Lung (tissue), 12 donors: ENCODE results near the gene LHX2. TPM values are rescaled to one million over a fixed set of nuclear protein-coding genes. Genes with fewer than 3 reads are reported as not detected.

Source experiments
- ATAC-seq: fragments of 200-7000 bp; cut with Tn5 transposase; one replicate; pipeline ENCODE4 v1.9.1; 2020; ENCODE audit warnings: moderate number of reproducible peaks; ENCODE audit not compliant: insufficient read depth, low FRiP score
- DNase-seq, 3 donors: peaks; one replicate each; pipeline ENCODE4 v3.0.0-alpha.2; 2013 to 2017
- H3K27ac ChIP-seq, 2 donors: one replicate each; pipeline ENCODE4 v1.5.1; 2013; ENCODE audit warnings: mild to moderate bottlenecking in 2 of 2, moderate library complexity in 2 of 2, control low read depth in 1 of 2, inconsistent platforms in 1 of 2, low read depth in 1 of 2, low read length in 1 of 2
- H3K27me3 ChIP-seq, 3 donors: one replicate each; pipeline ENCODE4 v1.5.1; 2013; ENCODE audit warnings: low read length in 2 of 3; ENCODE audit not compliant: control insufficient read depth in 3 of 3, insufficient read depth in 3 of 3
- H3K36me3 ChIP-seq, 4 donors: one replicate each; pipeline ENCODE4 v1.5.1; 2013; ENCODE audit warnings: low read length in 4 of 4, mild to moderate bottlenecking in 1 of 4, moderate library complexity in 1 of 4; ENCODE audit not compliant: control insufficient read depth in 4 of 4, insufficient read depth in 4 of 4
- H3K4me1 ChIP-seq, 5 donors: one replicate each; pipeline ENCODE4 v1.5.1; 2013; ENCODE audit warnings: low read length in 5 of 5, mild to moderate bottlenecking in 2 of 5, moderate library complexity in 1 of 5; ENCODE audit not compliant: control insufficient read depth in 5 of 5, insufficient read depth in 5 of 5
- H3K4me3 ChIP-seq: one replicate; pipeline ENCODE4 v1.5.1; 2013; ENCODE audit warnings: mild to moderate bottlenecking, control low read depth, moderate library complexity
- H3K9ac ChIP-seq, 2 donors: one replicate each; pipeline ENCODE4 v1.5.1; 2013; ENCODE audit warnings: low read length in 2 of 2, control low read depth in 1 of 2; ENCODE audit not compliant: insufficient read depth in 1 of 2
- H3K9me3 ChIP-seq, 4 donors: one replicate each; pipeline ENCODE4 v1.5.1; 2013; ENCODE audit warnings: low read length in 3 of 4, mild to moderate bottlenecking in 1 of 4, moderate library complexity in 1 of 4; ENCODE audit not compliant: control insufficient read depth in 4 of 4, insufficient read depth in 3 of 4
- WGBS, 2 donors: extraction: QIAGEN DNeasy Blood & Tissue Kit; methylation state at CpG; one replicate each; pipeline ENCODE4 v1.1.7; 2013; 5-methylcytosine and 5-hydroxymethylcytosine counted together
- polyA plus RNA-seq, 2 donors: library from polyadenylated mRNA; stranded (reverse); fragments of 200-250 nt; gene quantifications; one replicate each; pipeline ENCODE4 v1.2.1, GENCODE V29; 2013
- total RNA-seq, 2 donors: library from RNA; depleted of rRNA in 1 of 2; stranded (reverse); fragments of >200 nt in 1 of 2; gene quantifications; one replicate each; pipeline ENCODE4 v1.2.1, GENCODE V29; 2014 to 2021
- TF ChIP-seq, protein P1 (sequence below): IDR thresholded peaks from 2 replicates; pipeline ENCODE4 v1.5.1; 2012; ENCODE audit warnings: mild to moderate bottlenecking; ENCODE audit errors: control extremely low read depth, extremely low read depth
- donor health status: control.
- donor health status: control.
- donor health status: Bipolar disorder and iron deficiency.
- donor health status: healthy.
- donor health status: DM: yes; HTN: yes; CAD: no.

Gene LHX2
- total and polyA plus RNA-seq, 4 donors: 0.07 to 0.31 TPM; not detected in 2

DNA sequence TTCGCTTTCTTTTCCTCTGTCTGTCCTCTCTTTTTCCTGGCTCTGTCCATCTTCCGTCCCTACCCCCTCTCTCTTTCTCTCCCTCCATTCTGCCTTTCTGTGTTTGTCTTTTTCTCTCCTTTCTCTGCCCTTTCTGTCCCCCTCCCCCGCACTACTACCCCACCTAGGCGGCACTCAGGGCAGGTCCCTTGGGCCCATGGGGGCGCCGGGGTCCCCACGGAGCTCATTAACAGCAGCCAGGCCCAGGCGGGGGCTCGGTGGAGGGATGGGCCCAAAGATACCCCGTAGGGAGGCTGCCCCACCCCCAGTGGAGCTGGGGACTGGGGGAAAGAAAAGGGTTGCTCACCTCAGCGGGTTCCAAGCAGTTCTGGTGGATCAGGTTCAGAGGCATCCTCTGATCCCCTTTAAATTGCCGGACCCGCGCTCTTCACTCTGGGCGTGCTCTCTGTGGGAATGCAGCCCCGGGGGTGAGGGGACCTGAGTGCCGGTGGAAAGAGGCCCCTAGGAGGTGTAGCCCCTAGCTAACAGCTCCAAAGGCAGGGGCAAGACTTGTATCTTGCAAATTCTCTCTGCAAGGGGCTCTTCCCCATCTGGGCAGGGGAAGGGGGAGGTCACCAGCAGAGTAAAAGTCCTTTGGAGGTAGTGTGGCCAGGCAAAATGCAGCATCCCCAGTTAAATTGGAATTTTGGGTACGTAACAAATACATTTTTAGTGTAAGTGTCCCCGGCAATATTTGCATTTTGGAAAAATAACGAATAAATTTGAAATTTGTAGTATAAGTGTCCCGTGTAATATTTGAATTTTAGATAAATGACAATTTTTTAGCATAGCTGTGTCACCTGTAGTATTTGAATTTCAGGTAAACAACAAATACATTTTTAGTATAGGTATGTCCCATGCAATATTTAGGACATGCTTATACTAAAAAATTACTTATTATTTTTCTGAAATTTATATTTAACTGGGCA lies 7.4 kb downstream of the LHX2 start:
- WGBS, 2 donors: 5 to 7% methylated on average over 21 of the region's 21 CpGs
- H3K4me3 ChIP-seq: no peak overlapping the region
- TF ChIP-seq, protein P1, sequence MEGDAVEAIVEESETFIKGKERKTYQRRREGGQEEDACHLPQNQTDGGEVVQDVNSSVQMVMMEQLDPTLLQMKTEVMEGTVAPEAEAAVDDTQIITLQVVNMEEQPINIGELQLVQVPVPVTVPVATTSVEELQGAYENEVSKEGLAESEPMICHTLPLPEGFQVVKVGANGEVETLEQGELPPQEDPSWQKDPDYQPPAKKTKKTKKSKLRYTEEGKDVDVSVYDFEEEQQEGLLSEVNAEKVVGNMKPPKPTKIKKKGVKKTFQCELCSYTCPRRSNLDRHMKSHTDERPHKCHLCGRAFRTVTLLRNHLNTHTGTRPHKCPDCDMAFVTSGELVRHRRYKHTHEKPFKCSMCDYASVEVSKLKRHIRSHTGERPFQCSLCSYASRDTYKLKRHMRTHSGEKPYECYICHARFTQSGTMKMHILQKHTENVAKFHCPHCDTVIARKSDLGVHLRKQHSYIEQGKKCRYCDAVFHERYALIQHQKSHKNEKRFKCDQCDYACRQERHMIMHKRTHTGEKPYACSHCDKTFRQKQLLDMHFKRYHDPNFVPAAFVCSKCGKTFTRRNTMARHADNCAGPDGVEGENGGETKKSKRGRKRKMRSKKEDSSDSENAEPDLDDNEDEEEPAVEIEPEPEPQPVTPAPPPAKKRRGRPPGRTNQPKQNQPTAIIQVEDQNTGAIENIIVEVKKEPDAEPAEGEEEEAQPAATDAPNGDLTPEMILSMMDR: no peak
- DNase-seq (no peak), ATAC-seq (no peak)
- peaks cover 0 to 7% (median 0%) of the 10 kb centered on the region in 4 donors for H3K9me3 ChIP-seq
- no peak overlapping the region for H3K27ac ChIP-seq
- peaks cover 4 to 93% (median 89%) of the 10 kb centered on the region in 3 donors for H3K27me3 ChIP-seq
- peaks cover 0 to 13% (median 10%) of the 10 kb centered on the region in 5 donors for H3K4me1 ChIP-seq
- H3K9ac ChIP-seq: no peak overlapping the region
- no peaks in the 10 kb centered on the region for H3K36me3 ChIP-seq

DNA sequence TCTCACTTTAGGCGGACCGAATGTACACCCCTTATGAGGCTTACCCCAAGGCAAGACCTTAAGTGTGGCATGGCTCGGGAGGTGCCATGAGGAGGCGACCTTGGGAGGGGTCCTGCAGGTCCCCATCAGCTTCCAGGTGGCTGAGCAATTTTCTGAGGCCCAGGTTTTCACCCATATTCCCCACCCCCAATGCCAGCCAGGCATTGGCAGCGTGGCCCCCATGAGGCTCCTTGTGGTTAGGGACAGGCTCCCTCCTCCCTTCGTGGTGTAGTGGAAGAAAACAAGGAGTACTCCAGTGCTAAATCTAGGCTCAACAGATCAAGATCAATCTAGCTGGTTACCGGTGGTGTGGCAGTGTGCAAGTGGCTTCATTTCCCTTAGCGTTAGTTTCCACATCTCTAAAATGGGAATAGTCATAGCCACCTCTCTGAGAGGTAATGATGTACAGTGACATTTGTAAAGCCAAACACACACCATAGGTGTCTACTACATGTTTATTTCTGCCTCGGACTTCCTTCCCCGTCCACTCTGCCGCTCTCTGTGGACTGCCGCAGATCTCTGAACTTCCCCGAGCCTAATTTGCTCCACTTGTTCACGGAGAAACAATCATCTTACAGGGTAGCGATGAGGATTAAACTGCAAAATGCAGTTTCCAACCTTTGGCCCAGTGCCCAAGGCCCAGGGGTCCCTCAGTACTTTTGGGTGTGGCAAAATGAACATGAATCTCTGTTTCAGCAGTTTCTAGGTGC lies 8.4 kb downstream of the LHX2 start:
- Histone ChIP-seq H3K4me3 (no peak overlapping the region), H3K4me1 (peaks cover 0 to 13% (median 10%) of the 10 kb centered on the region in 5 donors), H3K27me3 (peaks cover 5 to 93% (median 89%) of the 10 kb centered on the region in 3 donors), H3K9me3 (peaks cover 0 to 8% (median 0%) of the 10 kb centered on the region in 4 donors), H3K36me3 (no peaks in the 10 kb centered on the region), H3K9ac (no peak overlapping the region), H3K27ac (no peak overlapping the region)
- TF ChIP-seq, protein P1: no peak
- 9 to 10% methylated on average over 15 of the region's 15 CpGs for WGBS, 2 donors
- ATAC-seq (no peak), DNase-seq (no peak)

DNA sequence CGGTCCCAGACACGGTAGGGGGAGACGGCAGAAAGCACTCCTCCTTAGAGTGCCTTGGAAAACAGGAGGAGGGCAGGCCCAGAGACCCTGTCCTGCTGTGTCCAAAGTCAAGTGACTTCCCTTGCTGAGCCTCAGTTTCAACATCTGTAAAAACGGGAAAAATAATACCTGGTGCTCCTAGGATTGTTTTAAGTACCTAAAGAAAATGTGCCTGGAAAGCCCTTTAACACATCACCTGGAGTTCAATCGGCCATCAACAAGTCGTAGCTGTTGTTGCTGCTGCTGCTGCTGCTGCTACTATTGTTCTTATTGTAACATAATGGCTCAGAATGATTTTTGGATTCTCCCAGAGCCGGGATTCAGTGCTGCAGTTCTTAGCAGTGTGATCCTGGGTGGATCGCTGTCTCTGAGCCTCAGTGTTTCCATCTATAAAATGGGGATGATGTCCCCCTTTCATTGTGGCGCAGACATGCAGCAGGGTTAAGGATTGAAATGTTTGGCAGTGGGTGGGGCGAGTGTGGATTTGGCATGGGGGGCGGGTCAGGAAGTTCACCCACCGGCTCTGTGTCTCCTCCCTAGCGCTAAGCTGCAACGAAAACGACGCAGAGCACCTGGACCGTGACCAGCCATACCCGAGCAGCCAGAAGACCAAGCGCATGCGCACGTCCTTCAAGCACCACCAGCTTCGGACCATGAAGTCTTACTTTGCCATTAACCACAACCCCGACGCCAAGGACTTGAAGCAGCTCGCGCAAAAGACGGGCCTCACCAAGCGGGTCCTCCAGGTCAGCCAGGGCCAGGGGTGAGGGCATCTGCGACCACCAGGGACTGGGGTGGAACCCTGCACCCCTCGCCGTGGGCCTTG lies 9.2 kb downstream of the LHX2 start:
- TF ChIP-seq, protein P1: no peak
- Histone ChIP-seq H3K4me3 (no peak overlapping the region), H3K27ac (no peak overlapping the region), H3K27me3 (peaks cover 5 to 93% (median 86%) of the 10 kb centered on the region in 3 donors), H3K4me1 (peaks cover 0 to 13% (median 5%) of the 10 kb centered on the region in 5 donors), H3K9ac (no peak overlapping the region), H3K9me3 (peaks cover 0 to 6% (median 0%) of the 10 kb centered on the region in 4 donors), H3K36me3 (no peaks in the 10 kb centered on the region)
- 10 to 11% methylated on average over 31 of the region's 31 CpGs for WGBS, 2 donors
- no peak for ATAC-seq
- no peak for DNase-seq
